HEK293 (cell line): ENCODE data around the gene USP33.
"Not testable (repeated sequence)": the region's sequence is repeated elsewhere in the genome, so short reads cannot be mapped to it uniquely, and the experiment has no call there.

Source experiments
- CTCF ChIA-PET: fragments of 350-600 bp; formaldehyde crosslinking; extraction: SDS; loops from one replicate; lab custom pipeline; 2021; ENCODE audit warnings: antibody characterized with exemption; lab: Yijun Ruan, JAX
- POLR2A ChIA-PET: fragments of 300-600 bp; formaldehyde crosslinking; extraction: SDS; loops from one replicate; lab custom pipeline; 2020; ENCODE audit warnings: antibody characterized with exemption, inconsistent platforms; lab: Yijun Ruan, JAX
- H3K27ac ChIP-seq: fragments of 200-500 bp; sonication (Bioruptor generic); 2 replicates; pipeline ENCODE4 v1.5.1; 2014; ENCODE audit warnings: low read depth, low read length, control low read depth, inconsistent platforms; ENCODE audit errors: extremely low read depth
- H3K36me3 ChIP-seq, 2 experiments: fragments of 200-500 bp in 1 of 2; sonication (Bioruptor generic) in 1 of 2; 1 replicate in 1 of 2; 2 replicates in 1 of 2; pipeline ENCODE4 v1.5.1; 2014 to 2017; ENCODE audit warnings: inconsistent platforms in 2 of 2, low read length in 2 of 2; ENCODE audit not compliant: control insufficient read depth in 2 of 2, insufficient read depth in 1 of 2
- H3K4me1 ChIP-seq: fragments of 200-500 bp; sonication (Bioruptor generic); 2 replicates; pipeline ENCODE4 v1.5.1; 2014; ENCODE audit warnings: mild to moderate bottlenecking, low read length, inconsistent platforms; ENCODE audit not compliant: control insufficient read depth, insufficient read depth
- H3K4me3 ChIP-seq: 2 replicates; pipeline ENCODE4 v1.5.1; 2011; ENCODE audit warnings: low read depth, mild to moderate bottlenecking, control low read depth, low read length, moderate library complexity
- H3K9me3 ChIP-seq: fragments of 200-500 bp; sonication (Bioruptor generic); 2 replicates; pipeline ENCODE4 v1.5.1; 2014; ENCODE audit warnings: low read depth, low read length, inconsistent platforms; ENCODE audit not compliant: control insufficient read depth, insufficient read depth
- OSR2 ChIP-seq: fragments of 450-650 bp; formaldehyde crosslinking; IDR thresholded peaks from 2 replicates; pipeline ENCODE4 v1.5.1; 2016; ENCODE audit warnings: missing biosample characterization, missing genetic modification characterization
- SETDB1 ChIP-seq: IDR thresholded peaks from one replicate; pipeline ENCODE4 v1.6.1; 2017; ENCODE audit warnings: mild to moderate bottlenecking, low read length, moderate library complexity, mixed read lengths; ENCODE audit not compliant: insufficient read length
- ZNF274 ChIP-seq, 2 experiments: fragments of 200-500 bp in 1 of 2; fragments of 450-650 bp in 1 of 2; sonication (Bioruptor generic) in 1 of 2; formaldehyde crosslinking in 1 of 2; IDR thresholded peaks; 2 replicates each; pipeline versions ENCODE4 v1.5.1 to v1.6.1; 2014 to 2016; ENCODE audit warnings: borderline replicate concordance in 1 of 2, inconsistent platforms in 1 of 2, low read length in 1 of 2, missing biosample characterization in 1 of 2, missing genetic modification characterization in 1 of 2

USP33 gene

GRCh38 chr1:77649127-77649526, 110.5 kb downstream of the USP33 start:
- Histone ChIP-seq H3K4me1 (no peaks in the 10 kb centered on the region), H3K9me3 (no peaks in the 10 kb centered on the region), H3K36me3 (peaks cover 0 to 21% of the 10 kb centered on the region in 2 experiments; a peak in 2 of 3 replicates), H3K27ac (no peak overlapping the region), H3K4me3 (no peak overlapping the region)
- TF ChIP-seq SETDB1 = peak; percentile 89
- TF ChIP-seq OSR2 = no peak
- TF ChIP-seq ZNF274 (IDR thresholded peaks at IDR 0.05; ENCODE audit: low read length) = no peak
- TF ChIP-seq ZNF274 (tag by site-specific recombination; IDR thresholded peaks at IDR 0.05; ENCODE audit: borderline replicate concordance) = no peak
- ChIA-PET POLR2A (no interaction called here), CTCF (interaction anchor here (0.6 kb wide), 1 partner anchor 135 kb away, joined by 3 read pairs; no protein-coding TSS in a partner anchor)

GRCh38 chr1:77646224-77646623, 113.4 kb downstream of the USP33 start:
- H3K9me3 ChIP-seq, H3K27ac ChIP-seq, H3K4me1 ChIP-seq, H3K4me3 ChIP-seq, POLR2A ChIA-PET: not testable (repeated sequence)
- peaks cover 0 to 21% of the 10 kb centered on the region in 2 experiments; a peak in 2 of 3 replicates for H3K36me3 ChIP-seq
- CTCF ChIA-PET = interaction anchor here (0.7 kb wide), 1 partner anchor 466 kb away, joined by 4 read pairs; no protein-coding TSS in a partner anchor
